Activated CD4-positive, alpha-beta T cell treated with anti-CD3 and anti-CD28 coated beads, Interleukin-2, Interleukin-6, amounts not matched to agents 100 ng/mL and 50 ng/mL, durations not matched to agents 16 hours and 8 hours (primary cell): ENCODE measurements around the gene PCYOX1L.

Source experiments
- DNase-seq: peaks from one replicate; pipeline ENCODE4 v3.0.0-alpha.2; 2020

PCYOX1L gene, protein sequence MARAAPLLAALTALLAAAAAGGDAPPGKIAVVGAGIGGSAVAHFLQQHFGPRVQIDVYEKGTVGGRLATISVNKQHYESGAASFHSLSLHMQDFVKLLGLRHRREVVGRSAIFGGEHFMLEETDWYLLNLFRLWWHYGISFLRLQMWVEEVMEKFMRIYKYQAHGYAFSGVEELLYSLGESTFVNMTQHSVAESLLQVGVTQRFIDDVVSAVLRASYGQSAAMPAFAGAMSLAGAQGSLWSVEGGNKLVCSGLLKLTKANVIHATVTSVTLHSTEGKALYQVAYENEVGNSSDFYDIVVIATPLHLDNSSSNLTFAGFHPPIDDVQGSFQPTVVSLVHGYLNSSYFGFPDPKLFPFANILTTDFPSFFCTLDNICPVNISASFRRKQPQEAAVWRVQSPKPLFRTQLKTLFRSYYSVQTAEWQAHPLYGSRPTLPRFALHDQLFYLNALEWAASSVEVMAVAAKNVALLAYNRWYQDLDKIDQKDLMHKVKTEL

GRCh38 chr5:149357370-149358293 is at the start of gene PCYOX1L:
Gene PCYOX1L, plus strand, starts transcription at chr5:149358046. Its CDS starts 23 bp downstream, at chr5:149358069.
- peak; percentile 98 for DNase-seq

DNA sequence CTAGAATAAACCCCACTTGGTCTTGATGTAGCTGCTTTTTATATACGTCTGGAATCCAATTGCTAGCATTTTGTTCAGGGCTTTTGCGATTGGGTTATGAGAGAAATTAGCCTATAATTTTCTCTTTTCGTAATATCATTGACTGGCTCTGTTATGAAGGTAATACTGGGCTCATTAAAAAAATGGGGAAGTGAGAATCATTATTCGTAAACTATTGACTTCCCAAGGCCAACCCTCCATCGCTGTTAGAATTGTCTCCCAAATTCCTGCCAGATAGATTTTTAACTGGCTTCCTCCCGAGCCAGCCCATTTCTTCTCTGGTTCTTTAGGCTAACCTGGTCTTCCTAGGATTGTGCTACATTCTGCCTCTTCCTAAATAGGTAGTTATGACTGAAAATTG is 48.5 kb upstream of the PCYOX1L start:
- DNase-seq, result no peak

- no peak for DNase-seq
These were observed 47.4 kb upstream of the PCYOX1L start for GRCh38 chr5:149310488-149310887.

GRCh38 chr5:149310947-149311658 is 46.7 kb upstream of the PCYOX1L start:
- no peak for DNase-seq

- DNase-seq, result no peak
These were observed 44.5 kb upstream of the PCYOX1L start for GRCh38 chr5:149313151-149313841.

DNA sequence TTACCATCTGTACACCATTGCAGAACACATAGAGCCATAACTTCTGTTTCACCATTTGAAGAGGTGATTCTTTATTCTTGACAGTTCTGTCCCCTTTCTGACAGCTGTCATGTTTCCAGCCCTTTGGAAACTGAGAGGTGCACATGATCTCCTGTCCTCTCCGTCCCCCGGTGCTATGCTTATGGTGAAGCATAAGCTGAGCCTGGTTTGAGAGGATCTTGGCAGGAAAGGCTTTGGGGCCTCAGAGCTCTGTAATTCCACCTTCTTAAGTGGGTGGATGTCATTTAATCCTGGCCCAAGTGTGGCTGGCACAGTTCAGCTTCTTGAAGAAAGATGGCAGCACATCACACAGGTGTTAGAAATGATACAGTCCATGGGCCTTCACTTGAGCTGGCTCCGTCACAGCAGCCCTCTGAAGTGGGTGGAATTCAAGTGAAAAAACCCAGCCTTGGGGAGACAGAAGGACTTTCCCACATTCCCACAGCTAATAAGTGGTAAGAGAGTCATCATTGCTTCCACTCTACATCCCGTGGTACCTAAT is 43.2 kb upstream of the PCYOX1L start:
- DNase-seq, result no peak

DNA sequence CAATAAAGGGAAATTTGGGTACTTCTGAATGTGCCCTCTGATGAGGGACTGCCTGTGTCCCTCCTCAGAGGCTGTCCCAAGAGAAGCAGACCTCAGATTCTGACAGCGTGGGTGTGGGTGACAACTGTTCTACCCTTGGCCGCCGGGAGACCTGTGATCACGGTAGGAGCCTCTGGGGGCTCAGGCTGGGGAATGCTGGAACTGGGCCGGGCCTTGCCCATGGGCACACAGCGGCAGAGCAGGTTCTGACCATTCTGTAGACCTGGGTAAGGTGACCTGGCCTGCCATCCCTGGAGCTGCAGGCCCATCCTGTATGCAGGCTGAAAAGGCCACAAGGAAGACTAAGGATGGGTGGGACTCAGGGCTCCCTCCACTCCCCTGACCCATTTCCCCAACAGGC is 42.1 kb upstream of the PCYOX1L start:
- no peak for DNase-seq

DNA sequence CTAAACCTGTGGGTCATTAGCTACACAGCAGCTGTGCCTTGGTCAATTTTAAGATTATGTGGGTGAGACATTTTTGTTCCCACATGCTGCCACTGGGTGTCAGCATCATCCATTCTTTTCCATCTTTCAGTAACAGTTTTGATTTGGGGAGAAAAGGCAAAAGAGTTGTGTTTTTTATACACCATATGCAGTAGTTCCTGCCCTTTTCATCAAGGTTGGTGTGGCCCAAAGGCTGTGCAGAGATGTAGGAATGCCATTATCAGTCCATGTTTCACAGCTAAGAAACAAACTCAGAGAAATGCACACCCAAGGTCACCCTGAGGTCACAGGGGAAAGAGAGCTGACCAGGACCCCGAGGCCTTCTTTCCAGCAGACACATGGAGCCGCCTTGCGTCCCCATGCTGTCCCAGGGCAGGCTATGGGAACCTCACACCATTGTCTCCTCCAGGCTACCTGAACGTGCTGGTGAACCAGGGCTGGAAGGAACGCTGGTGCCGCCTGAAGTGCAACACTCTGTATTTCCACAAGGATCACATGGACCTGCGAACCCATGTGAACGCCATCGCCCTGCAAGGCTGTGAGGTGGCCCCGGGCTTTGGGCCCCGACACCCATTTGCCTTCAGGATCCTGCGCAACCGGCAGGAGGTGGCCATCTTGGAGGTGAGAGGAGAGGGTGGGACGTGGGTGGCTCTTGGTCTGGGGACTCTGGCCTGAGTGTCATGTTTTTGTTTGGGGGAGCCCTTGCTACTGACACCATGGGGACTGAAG is 40.4 kb upstream of the PCYOX1L start:
- peak; percentile 54 for DNase-seq

DNA sequence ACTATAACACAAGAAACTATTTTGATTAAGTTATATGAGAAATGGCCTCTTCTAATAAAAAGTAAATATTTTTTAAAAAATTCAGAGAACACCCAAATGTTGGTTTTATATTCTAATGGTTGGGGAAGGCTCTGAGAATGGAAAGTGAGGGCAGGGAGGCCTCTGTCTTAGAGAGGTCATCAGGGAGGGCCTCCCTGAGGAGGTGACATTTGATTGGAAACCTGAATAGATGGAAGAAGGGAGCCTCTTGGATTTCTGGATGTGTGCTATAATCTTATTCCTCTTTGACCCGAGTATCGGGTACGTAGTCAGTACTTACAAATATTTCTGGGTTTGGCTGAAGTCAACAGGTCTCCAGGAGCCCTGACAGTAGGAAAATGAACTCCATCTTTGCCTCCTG is 38.7 kb upstream of the PCYOX1L start:
- no peak for DNase-seq

GRCh38 chr5:149320791-149321330 is 37.0 kb upstream of the PCYOX1L start:
- peak; percentile 11 for DNase-seq

GRCh38 chr5:149322518-149322917 is 35.3 kb upstream of the PCYOX1L start:
- DNase-seq, result no peak

- DNase-seq, result no peak
These were observed 34.6 kb upstream of the PCYOX1L start for GRCh38 chr5:149323210-149323609.

GRCh38 chr5:149323621-149324205 is 34.1 kb upstream of the PCYOX1L start:
- no peak for DNase-seq

DNA sequence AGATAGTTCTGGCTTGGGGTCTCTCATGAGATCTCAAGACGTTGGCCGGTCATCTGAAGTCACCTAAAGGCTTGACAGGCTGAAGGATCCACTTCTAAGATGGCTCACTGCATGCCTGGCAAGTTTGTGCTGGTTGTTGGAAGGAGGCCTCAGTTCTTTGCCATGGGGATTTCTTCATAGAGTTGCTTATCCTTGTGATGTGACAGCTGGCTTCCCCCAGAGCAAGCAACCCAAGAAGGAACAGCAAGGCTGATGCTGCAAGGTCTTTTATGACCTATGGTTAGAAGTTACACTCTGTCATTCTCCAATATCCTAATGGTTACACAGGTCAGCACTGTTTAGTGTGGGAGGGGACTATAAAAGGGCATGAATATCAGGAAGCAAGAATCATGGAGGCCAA is 33.2 kb upstream of the PCYOX1L start:
- no peak for DNase-seq

GRCh38 chr5:149325166-149325735 is 32.6 kb upstream of the PCYOX1L start:
- DNase-seq, result no peak

DNA sequence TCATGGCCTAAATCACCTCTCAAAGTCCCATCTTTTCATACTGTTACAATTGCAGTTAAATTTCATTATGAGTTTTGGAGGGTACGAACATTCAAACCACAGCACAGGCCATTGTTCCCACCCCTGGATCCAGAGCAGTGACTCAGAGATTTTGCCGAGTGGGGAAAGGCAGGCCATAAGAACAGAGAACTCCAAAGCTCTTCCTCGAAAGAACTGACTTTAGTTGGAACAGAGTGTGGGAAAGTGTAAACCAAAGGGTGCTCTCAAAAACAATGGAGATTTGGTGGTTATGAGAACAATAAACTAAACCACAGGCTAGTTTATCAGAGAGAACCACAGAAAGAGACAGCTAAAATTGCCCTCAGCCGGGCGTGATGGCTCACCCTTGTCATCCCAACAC is 32.0 kb upstream of the PCYOX1L start:
- DNase-seq, result no peak

GRCh38 chr5:149326611-149327010 is 31.2 kb upstream of the PCYOX1L start:
- DNase-seq, result no peak

DNA sequence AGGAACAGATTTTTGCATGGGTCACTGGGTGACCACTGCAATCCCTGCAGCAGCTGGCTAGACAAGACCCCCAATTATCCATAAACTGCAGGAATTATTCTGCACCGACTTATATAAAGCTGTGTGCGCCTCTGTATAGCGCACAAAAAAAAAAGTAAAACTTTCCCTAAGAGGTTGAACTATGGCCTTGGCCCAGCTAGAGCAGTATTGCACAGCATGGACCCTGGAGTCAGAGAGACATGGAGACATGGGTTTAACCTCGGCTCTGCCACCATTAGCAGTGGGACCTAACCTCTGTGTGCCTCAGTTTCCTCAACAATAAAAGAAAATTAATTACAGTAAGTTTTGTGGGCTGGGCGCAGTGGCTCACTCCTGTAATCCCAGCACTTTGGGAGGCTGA is 29.7 kb upstream of the PCYOX1L start:
- no peak for DNase-seq

GRCh38 chr5:149333711-149334443 is 24.0 kb upstream of the PCYOX1L start:
- no peak for DNase-seq

GRCh38 chr5:149337736-149338135 is 20.1 kb upstream of the PCYOX1L start:
- no peak for DNase-seq
